Stimulated activated CD4-positive, alpha-beta T cell treated with anti-CD3 and anti-CD28 coated beads, Interleukin-12 subunit alpha, Interleukin-12 subunit beta, amount 100 ng/mL, for 48 hours (primary cell): Measurements from ENCODE around the gene CRTC1.

Source experiments
- DNase-seq, 3 donors: peaks; one replicate each; pipeline ENCODE4 v3.0.0-alpha.2; 2020; ENCODE audit warnings: low read depth in 2 of 3, low spot score in 1 of 3

Gene CRTC1

DNA sequence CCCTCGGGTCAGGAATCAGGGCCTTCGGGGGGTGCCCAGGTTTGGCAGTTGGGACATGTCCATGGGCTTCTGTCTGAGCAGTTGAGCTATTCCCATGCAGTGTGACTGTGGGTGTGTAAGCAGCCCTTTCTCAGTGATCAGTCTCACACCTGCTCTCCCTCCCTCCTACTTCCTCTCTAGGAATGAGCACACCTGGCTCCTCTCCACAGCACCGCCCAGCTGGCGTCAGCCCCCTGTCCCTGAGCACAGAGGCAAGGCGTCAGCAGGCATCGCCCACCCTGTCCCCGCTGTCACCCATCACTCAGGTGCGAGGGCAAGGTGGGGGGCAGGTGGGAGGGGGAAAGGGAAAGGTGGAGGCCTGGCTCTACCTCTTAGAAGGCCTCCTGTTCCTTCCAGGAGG, 81.7 kb downstream of the CRTC1 start:
- DNase-seq: no peak

DNA sequence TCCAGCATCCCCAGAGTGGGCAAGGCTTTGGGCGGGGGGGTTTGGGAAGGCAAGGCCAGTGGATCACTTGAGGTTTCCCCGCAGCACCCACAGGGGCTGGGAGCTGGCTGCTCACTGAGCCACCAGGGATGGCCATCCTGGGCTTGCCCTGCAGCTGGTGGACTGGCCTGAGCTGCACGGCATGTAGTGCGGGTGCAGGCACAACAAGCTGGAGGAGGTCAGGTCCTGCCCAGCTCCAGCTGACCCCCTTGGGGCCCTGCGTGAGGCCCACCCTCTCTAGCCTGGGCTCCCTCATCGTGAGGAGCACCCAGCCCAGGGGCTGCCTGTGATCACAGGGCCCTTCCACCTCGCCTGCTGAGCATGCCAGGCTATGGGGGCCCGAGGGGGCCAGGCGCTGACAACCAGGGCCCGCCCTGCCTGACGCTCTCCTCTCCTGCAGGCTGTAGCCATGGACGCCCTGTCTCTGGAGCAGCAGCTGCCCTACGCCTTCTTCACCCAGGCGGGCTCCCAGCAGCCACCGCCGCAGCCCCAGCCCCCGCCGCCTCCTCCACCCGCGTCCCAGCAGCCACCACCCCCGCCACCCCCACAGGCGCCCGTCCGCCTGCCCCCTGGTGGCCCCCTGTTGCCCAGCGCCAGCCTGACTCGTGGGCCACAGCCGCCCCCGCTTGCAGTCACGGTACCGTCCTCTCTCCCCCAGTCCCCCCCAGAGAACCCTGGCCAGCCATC, 84.7 kb downstream of the CRTC1 start:
- DNase-seq: no peak

DNA sequence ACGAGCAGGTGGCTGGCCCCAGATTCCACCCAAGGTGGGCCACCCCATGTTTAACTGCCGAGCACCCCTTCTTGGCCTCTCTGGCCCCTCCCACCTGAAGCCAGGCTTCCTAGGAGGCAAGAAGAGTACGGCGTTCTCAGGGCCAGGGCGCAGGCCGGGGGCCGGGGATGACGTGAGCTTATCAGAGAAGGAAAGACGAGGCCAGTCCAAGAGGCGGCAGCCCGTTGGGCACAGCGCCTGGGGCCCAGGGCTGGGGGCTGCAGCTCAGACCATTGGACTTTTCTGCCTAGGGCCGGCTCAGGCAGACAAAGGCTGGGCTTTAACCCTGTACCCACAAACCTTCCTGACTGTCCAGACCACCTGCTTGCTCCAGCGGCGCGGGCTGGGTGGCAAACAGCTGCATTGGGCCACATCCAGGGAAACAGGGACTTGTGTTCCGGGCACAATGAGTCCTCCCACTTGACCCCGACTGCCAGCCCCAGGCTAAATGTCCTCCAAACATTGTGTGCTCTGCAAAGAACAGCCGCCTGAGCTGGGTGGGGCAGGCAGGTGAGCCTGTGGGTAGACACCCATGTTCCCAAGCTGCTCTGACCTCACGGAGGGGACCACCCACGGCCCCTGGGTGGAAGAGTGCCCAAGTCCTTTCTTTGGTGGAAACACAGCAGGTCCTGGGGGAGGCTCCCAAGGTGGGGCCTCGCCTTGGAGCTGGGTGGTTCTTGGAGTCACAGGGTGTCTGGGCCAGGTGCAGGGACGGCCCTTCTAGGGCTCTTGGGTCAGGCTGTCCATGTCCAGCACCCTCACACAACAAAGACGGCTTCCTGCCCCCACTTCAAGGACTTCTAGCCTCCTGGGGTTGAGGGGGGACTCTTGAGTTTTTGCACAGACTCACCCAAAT, 85.8 kb downstream of the CRTC1 start:
- no peak for DNase-seq

DNA sequence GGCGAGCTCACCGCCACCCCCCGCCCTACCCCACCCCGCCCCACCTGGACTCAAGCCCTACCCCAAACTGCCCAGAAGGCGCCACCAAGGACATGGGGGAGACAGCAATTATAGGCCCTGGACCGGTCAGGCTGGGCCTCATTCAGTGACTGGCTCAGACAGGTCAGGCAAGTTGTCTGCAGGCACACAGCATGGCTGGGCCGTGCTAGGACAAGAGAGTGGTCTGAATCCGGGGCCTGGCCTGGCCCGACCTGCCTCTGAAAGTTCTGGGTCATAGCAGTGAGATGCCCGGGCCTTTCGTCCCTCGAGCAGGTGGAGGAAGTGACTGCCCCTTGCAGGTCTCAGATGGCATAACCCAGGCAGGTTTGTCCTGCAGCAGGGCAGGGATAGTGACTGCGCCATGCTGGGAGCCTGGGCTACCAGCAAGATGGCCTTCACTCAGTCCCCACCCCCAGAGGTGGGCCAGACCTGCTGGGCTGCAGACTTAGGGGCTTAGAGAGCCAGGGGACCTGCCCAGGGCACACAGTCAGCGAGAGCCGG, 86.6 kb downstream of the CRTC1 start:
- DNase-seq: no peak

DNA sequence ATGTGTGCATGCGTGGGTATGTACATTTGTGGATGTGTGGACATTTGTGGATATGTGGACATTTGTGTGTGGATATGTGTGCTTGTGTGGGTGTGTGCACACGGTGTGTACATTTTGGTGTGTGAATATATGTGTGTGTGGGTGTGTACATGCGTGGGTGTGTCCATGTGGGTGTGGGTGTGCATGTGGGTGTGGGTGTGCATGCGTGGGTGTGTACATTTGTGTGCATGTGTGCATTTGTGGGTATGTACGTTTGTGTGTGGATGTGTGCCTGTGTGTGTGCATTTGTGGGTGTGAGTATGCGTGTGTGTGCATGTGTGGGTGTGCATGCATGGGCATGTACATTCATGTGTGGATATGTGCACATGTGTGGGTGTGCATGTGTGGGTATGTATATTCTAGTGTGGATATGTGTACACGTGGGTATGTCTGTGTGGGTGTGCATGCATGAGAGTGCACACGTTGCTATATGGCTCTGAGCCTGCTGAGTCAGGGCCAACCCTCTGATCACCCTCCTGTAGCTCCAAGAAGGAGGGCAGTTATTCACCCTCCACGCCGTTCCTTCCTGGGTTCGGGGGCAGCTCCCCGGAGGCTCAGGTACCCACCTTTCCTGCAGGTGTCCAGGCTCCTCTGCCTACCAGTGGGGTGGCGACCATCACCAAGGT, 87.3 kb downstream of the CRTC1 start:
- no peak for DNase-seq

DNA sequence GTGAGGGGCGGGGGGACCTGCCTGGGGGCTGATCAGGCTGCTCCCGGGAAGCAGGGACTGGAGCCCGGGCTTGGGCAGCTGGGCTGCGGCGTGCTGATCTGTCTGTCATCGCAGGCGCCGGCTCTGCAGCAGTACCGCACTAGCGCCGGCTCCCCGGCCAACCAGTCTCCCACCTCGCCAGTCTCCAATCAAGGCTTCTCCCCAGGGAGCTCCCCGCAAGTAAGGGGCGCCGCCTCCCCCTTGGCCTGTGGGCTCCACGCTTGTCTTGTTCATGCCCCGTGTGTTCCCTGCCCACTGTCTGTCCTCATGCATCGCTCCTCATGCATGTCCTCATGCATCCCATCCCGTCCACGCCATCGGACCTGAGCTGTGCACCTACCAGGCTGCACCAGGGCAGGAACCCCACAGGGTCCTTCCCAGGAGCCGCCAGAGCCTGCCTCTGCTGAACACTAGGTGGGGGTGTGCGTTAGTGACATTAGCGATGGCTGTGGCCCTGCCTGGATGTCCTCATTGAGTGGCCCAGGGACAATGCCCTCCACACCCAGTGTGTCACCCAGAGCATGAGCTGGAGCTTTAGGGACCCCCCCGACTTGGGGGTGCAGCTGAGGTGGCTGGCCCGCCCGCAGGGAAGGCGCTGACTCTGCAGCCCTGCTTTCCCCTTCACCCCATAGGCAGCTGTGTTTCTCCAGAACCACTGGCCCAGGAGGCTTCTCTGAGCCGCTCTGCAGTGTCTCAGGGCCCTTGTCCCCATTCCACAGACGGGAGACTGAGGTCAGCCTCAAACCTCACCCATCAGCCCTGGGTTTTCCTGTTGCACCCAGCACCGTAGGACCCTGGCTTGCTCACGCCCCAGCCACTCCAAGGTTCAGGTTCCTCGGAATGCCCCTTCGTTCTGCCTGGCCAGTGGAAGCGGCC, 88.1 kb downstream of the CRTC1 start:
- no peak for DNase-seq

DNA sequence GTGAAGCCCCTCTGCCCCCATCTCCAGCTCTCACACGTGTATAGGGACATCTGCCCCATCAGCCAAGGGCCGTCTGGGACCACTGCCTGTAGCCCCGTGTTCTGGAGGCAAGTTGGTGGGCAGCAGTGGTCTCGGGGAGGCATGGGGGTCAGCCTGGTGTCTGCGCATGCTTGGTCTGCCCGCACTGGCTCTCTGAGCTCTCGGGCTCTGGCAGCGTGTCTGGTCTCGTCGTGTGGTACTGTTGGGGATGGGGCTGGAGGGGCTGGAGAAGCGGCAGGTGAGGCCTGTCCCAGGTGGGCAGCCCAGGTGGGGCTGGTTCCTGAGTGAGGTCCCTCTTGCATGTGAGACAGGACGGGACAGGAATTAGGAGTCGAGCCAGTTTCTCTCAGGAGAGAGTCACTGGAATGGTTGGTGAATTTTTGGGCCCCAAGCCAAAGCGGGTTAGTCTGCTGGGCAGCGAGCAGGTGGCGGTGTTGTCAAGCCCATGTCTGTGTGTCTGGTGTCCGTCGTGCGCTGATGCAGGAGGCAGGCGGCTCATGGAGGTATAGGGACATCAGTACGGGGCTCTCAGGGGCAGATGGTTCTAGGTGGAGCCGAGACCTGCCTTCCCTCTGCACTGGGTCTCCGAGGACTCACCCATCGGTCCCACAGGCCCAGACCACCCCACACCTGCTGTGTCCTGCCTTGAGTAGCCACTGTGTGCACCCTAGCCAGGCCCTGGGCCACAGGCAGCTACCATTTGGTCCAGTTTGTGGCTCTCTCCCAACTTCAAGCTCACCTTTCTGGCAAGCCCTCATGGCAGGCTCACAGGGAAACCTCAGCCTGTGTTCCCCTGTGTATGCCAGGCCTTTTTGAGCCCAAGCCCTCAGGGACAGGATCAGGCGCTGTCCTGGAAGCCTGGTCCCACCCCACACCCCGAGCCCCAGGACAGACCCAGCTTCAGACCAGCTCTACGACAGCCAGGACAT, 89.4 kb downstream of the CRTC1 start:
- no peak for DNase-seq

DNA sequence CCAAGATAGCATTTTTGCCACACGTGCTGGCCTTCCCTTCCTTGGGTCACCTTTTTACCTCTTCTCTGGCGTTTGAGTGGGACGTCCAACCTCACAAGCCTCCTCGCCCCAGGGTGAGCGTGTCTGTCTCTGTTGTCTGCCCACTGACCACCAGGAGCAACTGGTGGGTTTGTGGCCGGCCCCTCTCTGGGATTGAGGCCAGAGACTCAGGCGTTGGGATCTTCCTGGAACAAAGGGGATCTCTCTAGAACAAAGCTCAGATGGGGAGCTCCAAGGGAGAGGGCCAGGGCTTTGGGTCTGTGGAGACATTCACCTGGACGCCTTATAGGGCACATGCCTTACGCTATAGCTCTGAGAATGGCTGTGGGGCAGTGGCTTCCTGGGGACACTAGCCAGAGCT, 90.2 kb downstream of the CRTC1 start:
- DNase-seq: no peak

DNA sequence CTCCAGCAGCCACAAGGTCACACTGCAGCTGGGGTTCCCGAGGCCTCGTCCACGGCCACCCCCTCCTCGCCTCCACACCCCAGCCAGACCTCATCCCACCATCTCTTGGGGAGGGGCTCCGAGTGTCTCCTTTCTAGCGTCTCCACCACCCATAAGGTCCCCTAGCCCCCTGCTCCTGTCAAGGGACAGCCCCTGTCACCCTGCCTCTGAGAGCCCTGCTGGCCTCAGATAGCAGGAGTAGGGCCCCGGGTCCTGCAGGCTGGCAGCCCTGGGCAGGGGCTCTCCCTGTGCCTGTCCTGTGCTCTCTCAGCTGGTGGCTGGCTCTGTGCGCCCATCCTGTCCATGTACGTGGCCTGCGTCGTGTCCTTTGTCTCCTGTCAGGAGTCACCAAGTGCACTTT, 90.6 kb downstream of the CRTC1 start:
- no peak for DNase-seq

DNA sequence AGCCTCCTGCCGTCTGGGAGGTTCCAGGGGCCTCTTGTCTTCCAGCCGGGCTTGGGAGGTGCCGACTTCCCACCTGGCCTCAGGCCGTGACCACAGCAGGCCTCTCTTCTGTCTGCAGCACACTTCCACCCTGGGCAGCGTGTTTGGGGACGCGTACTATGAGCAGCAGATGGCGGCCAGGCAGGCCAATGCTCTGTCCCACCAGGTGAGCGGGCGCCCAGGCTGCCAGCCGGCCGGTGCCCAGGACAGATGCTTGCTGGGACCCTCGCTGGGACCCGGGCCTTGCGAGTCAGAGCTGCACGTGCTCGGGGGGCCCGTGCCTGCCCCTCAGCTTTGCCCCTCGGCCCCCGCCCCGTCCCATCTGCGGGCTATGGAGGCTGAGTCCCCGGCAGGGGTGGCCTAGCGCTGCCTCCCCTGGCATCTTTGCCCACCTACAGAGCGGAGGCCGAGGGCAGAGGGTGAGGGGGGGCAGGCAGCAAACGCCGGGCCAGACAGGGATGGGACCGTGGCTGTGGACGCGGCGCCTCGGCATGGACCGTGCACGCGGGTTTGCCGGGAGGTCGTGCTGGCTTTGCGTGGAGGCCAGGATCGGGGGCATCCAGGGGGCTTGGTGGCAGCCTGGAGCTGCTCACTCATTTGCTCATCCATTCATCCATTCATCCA, 91.4 kb downstream of the CRTC1 start:
- DNase-seq: no peak

DNA sequence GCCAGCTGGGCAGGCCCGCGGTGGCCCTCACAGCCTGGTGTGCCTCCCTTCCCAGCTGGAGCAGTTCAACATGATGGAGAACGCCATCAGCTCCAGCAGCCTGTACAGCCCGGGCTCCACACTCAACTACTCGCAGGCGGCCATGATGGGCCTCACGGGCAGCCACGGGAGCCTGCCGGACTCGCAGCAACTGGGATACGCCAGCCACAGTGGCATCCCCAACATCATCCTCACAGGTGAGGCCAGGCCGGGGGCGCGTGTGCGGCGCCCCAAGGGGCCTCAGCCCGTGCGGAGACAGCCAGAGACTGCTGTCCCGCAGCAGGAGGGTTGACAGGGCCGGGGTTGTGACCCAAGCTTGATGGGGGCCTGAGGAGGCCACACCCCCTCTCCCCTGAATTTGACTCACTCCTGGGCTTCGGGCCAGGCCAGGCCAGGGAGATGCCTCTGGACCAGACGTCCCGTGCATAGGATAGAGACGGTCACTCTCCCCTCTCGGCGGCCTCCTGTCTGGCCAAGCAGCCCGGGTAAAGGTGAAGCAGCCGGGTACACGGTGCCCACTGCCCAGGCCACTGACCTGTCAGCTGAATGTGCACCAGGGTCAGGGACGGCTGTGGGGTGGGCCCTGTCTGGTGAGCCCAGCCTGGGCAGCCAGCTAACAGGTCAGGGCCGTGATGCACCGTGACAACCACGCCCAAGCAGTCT, 92.3 kb downstream of the CRTC1 start:
- DNase-seq: no peak

DNA sequence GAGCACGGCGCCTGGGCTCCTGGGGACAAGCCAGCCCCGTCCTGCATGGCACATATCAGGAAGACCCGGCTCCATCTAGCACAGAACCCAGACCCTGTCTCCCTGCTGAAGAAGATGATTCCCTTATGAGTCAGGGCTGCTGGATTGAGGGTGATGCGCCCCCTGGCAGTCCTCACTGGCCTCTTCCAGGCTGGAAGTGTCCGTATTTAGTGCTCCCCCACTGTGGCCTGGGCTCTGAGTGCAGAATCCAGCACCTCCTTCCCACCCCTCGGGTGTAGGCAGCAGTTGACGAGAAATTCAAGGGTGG, 92.8 kb downstream of the CRTC1 start:
- DNase-seq: no peak

DNA sequence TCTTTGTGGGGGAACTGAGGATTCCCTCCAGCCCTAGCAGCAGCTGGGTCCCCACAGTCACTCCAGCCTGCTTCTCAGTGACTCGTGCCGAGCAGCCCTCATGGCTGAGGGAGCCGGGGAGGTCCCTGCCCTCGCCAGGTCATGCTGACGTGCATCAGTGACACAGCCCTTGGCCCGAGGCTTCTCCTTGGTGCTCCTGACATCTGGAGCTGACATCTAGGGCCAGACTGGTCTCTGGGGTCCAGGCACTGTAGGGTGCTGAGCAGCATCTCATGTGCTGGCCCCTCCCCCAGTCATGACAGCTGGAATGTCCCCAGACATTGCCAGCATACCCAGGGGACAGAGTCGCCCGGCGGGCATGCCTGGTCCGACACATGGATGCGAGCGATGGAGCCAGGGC, 93.3 kb downstream of the CRTC1 start:
- DNase-seq: no peak

DNA sequence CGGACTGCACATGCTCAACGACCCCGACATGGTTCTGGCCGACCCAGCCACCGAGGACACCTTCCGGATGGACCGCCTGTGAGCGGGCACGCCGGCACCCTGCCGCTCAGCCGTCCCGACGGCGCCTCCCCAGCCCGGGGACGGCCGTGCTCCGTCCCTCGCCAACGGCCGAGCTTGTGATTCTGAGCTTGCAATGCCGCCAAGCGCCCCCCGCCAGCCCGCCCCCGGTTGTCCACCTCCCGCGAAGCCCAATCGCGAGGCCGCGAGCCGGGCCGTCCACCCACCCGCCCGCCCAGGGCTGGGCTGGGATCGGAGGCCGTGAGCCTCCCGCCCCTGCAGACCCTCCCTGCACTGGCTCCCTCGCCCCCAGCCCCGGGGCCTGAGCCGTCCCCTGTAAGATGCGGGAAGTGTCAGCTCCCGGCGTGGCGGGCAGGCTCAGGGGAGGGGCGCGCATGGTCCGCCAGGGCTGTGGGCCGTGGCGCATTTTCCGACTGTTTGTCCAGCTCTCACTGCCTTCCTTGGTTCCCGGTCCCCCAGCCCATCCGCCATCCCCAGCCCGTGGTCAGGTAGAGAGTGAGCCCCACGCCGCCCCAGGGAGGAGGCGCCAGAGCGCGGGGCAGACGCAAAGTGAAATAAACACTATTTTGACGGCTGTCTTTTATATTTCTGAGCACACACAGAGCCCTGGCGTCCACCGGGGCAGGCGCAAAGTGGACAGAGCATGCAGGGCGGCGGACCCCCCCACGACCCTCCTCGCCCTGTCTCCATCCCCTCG, 94.0 kb downstream of the CRTC1 start:
- DNase-seq: no peak

DNA sequence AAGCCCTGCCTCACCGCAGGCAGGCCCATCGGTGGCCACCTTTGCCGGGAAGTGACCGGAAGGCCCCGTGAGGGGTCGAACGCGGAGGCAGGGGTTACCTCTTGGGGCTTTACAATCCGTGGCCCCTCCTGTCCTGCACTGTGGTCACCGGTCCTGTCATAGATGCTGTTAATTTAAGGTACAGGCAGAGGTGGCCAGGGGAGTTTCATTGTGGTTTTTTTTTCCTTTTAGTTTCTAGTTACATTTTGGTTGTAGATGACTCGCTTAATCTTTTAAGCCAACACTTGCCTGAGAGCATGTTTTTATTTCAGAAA, 94.6 kb downstream of the CRTC1 start:
- DNase-seq: no peak

DNA sequence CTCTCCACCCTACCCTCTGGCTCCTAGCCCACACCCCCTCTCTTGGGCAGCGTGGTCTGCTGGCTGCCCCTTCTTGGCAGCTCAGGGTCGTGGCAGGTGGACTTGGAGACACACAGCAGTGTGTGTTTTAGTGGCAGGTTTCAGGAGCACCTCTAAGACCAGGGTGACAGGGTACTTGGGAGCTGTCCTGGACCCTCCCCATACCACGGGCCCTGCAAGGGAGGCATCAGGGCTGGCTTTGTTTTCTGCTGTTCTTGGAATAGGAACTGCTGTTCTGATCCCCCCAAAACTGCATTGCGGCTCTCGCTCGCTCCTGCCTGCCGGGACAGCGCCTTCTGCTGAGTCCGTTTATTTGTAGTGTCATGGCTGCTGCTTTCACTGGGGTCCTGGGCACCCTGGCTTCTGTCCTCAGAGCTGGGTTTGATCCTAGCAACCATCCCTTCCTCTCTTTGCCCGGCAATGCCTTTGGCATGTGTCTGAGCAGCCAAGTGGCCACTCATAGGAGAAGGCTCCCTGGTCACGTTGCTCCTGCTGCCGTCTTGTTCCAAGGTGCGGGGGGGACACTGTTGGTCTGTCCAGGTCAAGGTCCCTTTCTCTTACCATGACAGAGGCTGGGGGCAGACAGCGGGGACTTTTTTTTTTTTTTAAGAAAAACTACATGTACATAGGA, 95.5 kb downstream of the CRTC1 start:
- no peak for DNase-seq

DNA sequence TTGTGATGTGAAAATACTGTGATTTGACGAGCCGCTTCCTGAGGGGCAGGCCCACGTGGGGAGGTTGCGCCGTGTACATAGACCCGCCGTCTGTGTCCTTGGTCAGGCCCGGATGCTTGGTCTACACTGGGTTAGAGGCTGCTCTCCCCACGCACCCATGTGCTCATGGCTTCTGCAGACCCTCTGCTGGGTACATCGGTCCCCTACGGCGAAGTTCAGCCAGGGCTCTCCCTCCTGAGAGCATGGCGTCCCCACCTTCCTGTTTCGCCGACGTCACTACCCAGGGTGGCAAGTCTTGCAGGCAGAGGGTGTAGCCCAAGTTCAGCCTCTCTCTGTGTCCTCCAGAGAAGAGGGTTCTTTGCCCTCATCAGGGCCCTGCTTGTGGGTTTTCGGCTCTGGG, 96.6 kb downstream of the CRTC1 start:
- no peak for DNase-seq
